IMR-90 (cell line): ENCODE measurements around the gene SEC14L1. TPM values are rescaled to one million over a fixed set of nuclear protein-coding genes. Genes with fewer than 3 reads are reported as not detected.

Source experiments
- ATAC-seq: fragments of 200-7000 bp; cut with Tn5 transposase; 2 replicates; pipeline ENCODE4 v1.9.1; 2020; ENCODE audit warnings: low read depth, mild to moderate bottlenecking, moderate library complexity
- BruUV-seq: library from RNA; stranded (reverse); fragments of 400-500 nt; replicated peaks from 2 replicates; lab custom pipeline; 2021; lab: Mats Ljungman, UMichigan
- CTCF ChIA-PET: fragments of 300-600 bp; formaldehyde crosslinking; extraction: SDS; loops from one replicate; lab custom pipeline; 2021; ENCODE audit warnings: antibody characterized with exemption; lab: Yijun Ruan, JAX
- POLR2A ChIA-PET: fragments of 300-600 bp; sonication (Branson Sonifier 250); formaldehyde crosslinking; loops from one replicate; lab custom pipeline; 2022; ENCODE audit warnings: antibody characterized with exemption; ENCODE audit not compliant: unreplicated experiment; lab: Charles Lee
- DNase-seq: peaks from one replicate; pipeline ENCODE4 v3.0.0; 2013
- H2AFZ ChIP-seq: replicated peaks from 2 replicates; pipeline ENCODE3; 2013; ENCODE audit warnings: low read length, mild to moderate bottlenecking; ENCODE audit not compliant: poor library complexity
- H2AK5ac ChIP-seq: 2 replicates; pipeline ENCODE4 v1.6.1; 2013; ENCODE audit warnings: low read depth, low read length, inconsistent platforms
- H2AK9ac ChIP-seq: replicated peaks from 2 replicates; pipeline ENCODE3; 2013; ENCODE audit warnings: mild to moderate bottlenecking, low read depth, low read length, moderate library complexity; ENCODE audit not compliant: poor library complexity
- H2BK120ac ChIP-seq: 2 replicates; pipeline ENCODE4 v1.6.1; 2013; ENCODE audit warnings: low read depth, low read length, inconsistent platforms
- H2BK15ac ChIP-seq: 3 replicates; pipeline ENCODE4 v1.6.1; 2013; ENCODE audit warnings: low read depth, low read length, inconsistent platforms
- H2BK20ac ChIP-seq: 2 replicates; pipeline ENCODE4 v1.6.1; 2013; ENCODE audit warnings: low read depth, mild to moderate bottlenecking, inconsistent platforms, low read length, moderate library complexity
- H2BK5ac ChIP-seq: 2 replicates; pipeline ENCODE4 v1.6.1; 2013; ENCODE audit warnings: mild to moderate bottlenecking, low read depth, low read length, inconsistent platforms; ENCODE audit not compliant: poor library complexity, severe bottlenecking
- H3K14ac ChIP-seq: replicated peaks from 2 replicates; pipeline ENCODE4 v1.6.1; 2013; ENCODE audit warnings: low read depth, low read length, inconsistent platforms
- H3K18ac ChIP-seq: 2 replicates; pipeline ENCODE4 v1.6.1; 2013; ENCODE audit warnings: low read depth, low read length, control low read depth
- H3K23ac ChIP-seq: 2 replicates; pipeline ENCODE4 v1.6.1; 2013; ENCODE audit warnings: low read depth, low read length, inconsistent platforms
- H3K27ac ChIP-seq: 2 replicates; pipeline ENCODE4 v1.5.1; 2013; ENCODE audit warnings: mild to moderate bottlenecking, control low read depth, low read length; ENCODE audit not compliant: insufficient read depth
- H3K27me3 ChIP-seq: 2 replicates; pipeline ENCODE4 v1.6.1; 2013; ENCODE audit warnings: low read length; ENCODE audit not compliant: control insufficient read depth, insufficient read depth
- H3K36me3 ChIP-seq: 2 replicates; pipeline ENCODE4 v1.6.1; 2013; ENCODE audit warnings: low read length, mixed read lengths; ENCODE audit not compliant: control insufficient read depth, insufficient read depth
- H3K4ac ChIP-seq: 2 replicates; pipeline ENCODE4 v1.6.1; 2013; ENCODE audit warnings: low read depth, low read length, inconsistent platforms
- H3K4me1 ChIP-seq: 2 replicates; pipeline ENCODE4 v1.6.1; 2013; ENCODE audit warnings: low read length, mixed read lengths; ENCODE audit not compliant: control insufficient read depth, insufficient read depth
- H3K4me2 ChIP-seq: 2 replicates; pipeline ENCODE4 v1.6.1; 2013; ENCODE audit warnings: low read depth, mild to moderate bottlenecking, control low read depth, low read length, moderate library complexity
- H3K4me3 ChIP-seq: 2 replicates; pipeline ENCODE4 v1.5.1; 2013; ENCODE audit warnings: low read depth, mild to moderate bottlenecking, control low read depth, low read length, moderate library complexity; ENCODE audit not compliant: insufficient read depth
- H3K56ac ChIP-seq: 2 replicates; pipeline ENCODE4 v1.6.1; 2013; ENCODE audit warnings: low read length, inconsistent platforms; ENCODE audit not compliant: insufficient read depth; ENCODE audit errors: extremely low read depth
- H3K79me1 ChIP-seq, 2 experiments: 2 replicates each; pipeline ENCODE4 v1.6.1; 2013; ENCODE audit warnings: low read length in 2 of 2, inconsistent platforms in 1 of 2, low read depth in 1 of 2
- H3K9ac ChIP-seq: 2 replicates; pipeline ENCODE4 v1.6.1; 2013; ENCODE audit warnings: low read depth, low read length, control low read depth
- H3K9me1 ChIP-seq: 2 replicates; pipeline ENCODE4 v1.6.1; 2013; ENCODE audit warnings: low read length, inconsistent platforms; ENCODE audit not compliant: insufficient read depth
- H3K9me3 ChIP-seq: 2 replicates; pipeline ENCODE4 v1.6.1; 2013; ENCODE audit warnings: low read length; ENCODE audit not compliant: control insufficient read depth, insufficient read depth
- H4K20me1 ChIP-seq: 2 replicates; pipeline ENCODE4 v1.6.1; 2013; ENCODE audit warnings: low read length, inconsistent platforms; ENCODE audit not compliant: insufficient read depth
- H4K5ac ChIP-seq: 2 replicates; pipeline ENCODE4 v1.6.1; 2013; ENCODE audit warnings: mild to moderate bottlenecking, low read depth, low read length, control low read depth
- H4K8ac ChIP-seq, 2 experiments: 2 replicates each; pipeline ENCODE4 v1.6.1; 2013; ENCODE audit warnings: low read depth in 2 of 2, low read length in 2 of 2, control low read depth in 1 of 2, inconsistent platforms in 1 of 2
- H4K91ac ChIP-seq: 2 replicates; pipeline ENCODE4 v1.6.1; 2013; ENCODE audit warnings: low read depth, low read length, inconsistent platforms; ENCODE audit not compliant: insufficient read depth
- BHLHE40 ChIP-seq: fragments of 150-350 bp; IDR thresholded peaks from 2 replicates; pipeline ENCODE4 v1.6.1; 2016; ENCODE audit warnings: mild to moderate bottlenecking, low read depth, low read length
- CEBPB ChIP-seq: IDR thresholded peaks from 2 replicates; pipeline ENCODE4 v1.6.1; 2012; ENCODE audit warnings: low read depth, low read length, improper control_type of control experiment
- CHD1 ChIP-seq: IDR thresholded peaks from 2 replicates; pipeline ENCODE4 v1.6.1; 2012; ENCODE audit warnings: low read depth, low read length, improper control_type of control experiment
- MAZ ChIP-seq: IDR thresholded peaks from 2 replicates; pipeline ENCODE4 v1.6.1; 2012; ENCODE audit warnings: low read depth, mild to moderate bottlenecking, low read length, improper control_type of control experiment, moderate library complexity, borderline replicate concordance
- RFX5 ChIP-seq: IDR thresholded peaks from 2 replicates; pipeline ENCODE4 v1.8.0; 2012; ENCODE audit warnings: low read depth, mild to moderate bottlenecking, low read length, moderate library complexity
- SMC3 ChIP-seq: fragments of 150-350 bp; IDR thresholded peaks from 2 replicates; pipeline ENCODE4 v1.6.1; 2016; ENCODE audit warnings: low read depth, mild to moderate bottlenecking, antibody characterized with exemption, low read length, moderate library complexity
- WGBS, 2 experiments: methylation state at CpG; one replicate each; pipeline versions ENCODE4 v1.1.5 to v1.1.7; 2013; ENCODE audit warnings: missing lambda C conversion rate in 2 of 2; ENCODE audit not compliant: insufficient read length in 1 of 2; ENCODE audit errors: extremely low coverage in 2 of 2; 5-methylcytosine and 5-hydroxymethylcytosine counted together
- dilution Hi-C: fragments of 300-500 bp; cut with HindIII; formaldehyde crosslinking; loops from one replicate; pipeline ENCODE4 v1.14.3; 2018; ENCODE audit warnings: low sequenced_read_pairs; ENCODE audit not compliant: unreplicated experiment
- in situ Hi-C: fragments of 300-500 bp; cut with MboI; formaldehyde crosslinking; loops from 3 replicates; pipeline ENCODE4 v1.14.3; 2019; ENCODE audit warnings: low sequenced_read_pairs, inconsistent platforms, mixed read lengths
- intact Hi-C: fragments of 100-400 bp; cut with micrococcal nuclease; formaldehyde crosslinking; loops from 2 replicates; pipeline ENCODE4 v1.10.0; 2022
- polyA plus RNA-seq, 3 experiments: library from polyadenylated mRNA; depleted of rRNA; stranded (reverse); fragments of >200 nt; gene quantifications; 2 replicates each; pipeline ENCODE4 v1.2.3, GENCODE V29; 2012; ENCODE audit warnings: low replicate concordance in 1 of 3
- total RNA-seq: library from RNA; depleted of rRNA; stranded (reverse); fragments of >200 nt; gene quantifications from 2 replicates; pipeline ENCODE4 v1.2.3, GENCODE V29; 2012

Gene SEC14L1
- total and polyA plus RNA-seq, 2 of the 4 experiments (the other 2 are of a cell fraction), result 24.9 to 35.8 TPM

GRCh38 chr17:77217123-77217522, 76.4 kb downstream of the SEC14L1 start:
- Histone ChIP-seq H3K36me3 (peaks cover 47% of the 10 kb centered on the region), H2BK5ac (no peak overlapping the region)
- POLR2A ChIA-PET, result interaction anchor here (0.5 kb wide), 1 partner anchor 1772 kb away, joined by 3 read pairs; no protein-coding TSS in a partner anchor

More at GRCh38 chr17:77217123-77217522, 76.4 kb downstream of the SEC14L1 start:
- no peak overlapping the region for H3K9ac ChIP-seq
- H3K4me2 ChIP-seq, result no peak overlapping the region
- WGBS, 2 experiments, result no CpG with 5 or more reads among the region's 11 CpGs
- H4K91ac ChIP-seq, result no peak overlapping the region
- peaks cover 0 to 14% of the 10 kb centered on the region in 2 experiments; a peak in 2 of 4 replicates for H3K79me1 ChIP-seq
- no peak overlapping the region for H2BK120ac ChIP-seq
- H3K14ac ChIP-seq, result no peak overlapping the region
- no peak overlapping the region for H2AK9ac ChIP-seq
- H3K18ac ChIP-seq, result no peak overlapping the region
- H4K8ac ChIP-seq, result no peak overlapping the region
- ATAC-seq (no peak), DNase-seq (no peak)
- H3K27ac ChIP-seq, result no peak overlapping the region
- H3K9me1 ChIP-seq, result no peaks in the 10 kb centered on the region; the same call in 1 of the 2 replicates
- H2BK15ac ChIP-seq, result no peak overlapping the region
- intact Hi-C loops, result no loop called here
- no peak overlapping the region for H2BK20ac ChIP-seq
- BruUV-seq, result no TSS peak
- CTCF ChIA-PET, result no interaction called here
- no peak overlapping the region for H4K5ac ChIP-seq
- H3K23ac ChIP-seq, result no peak overlapping the region
- H2AFZ ChIP-seq, result no peak overlapping the region
- no peaks in the 10 kb centered on the region for H3K4me1 ChIP-seq
- in situ Hi-C loops, result no loop called here
- no peak overlapping the region for H3K56ac ChIP-seq
- no peak overlapping the region for H2AK5ac ChIP-seq
- dilution Hi-C loops, result no loop called here
- no peaks in the 10 kb centered on the region for H3K9me3 ChIP-seq
- H3K4me3 ChIP-seq, result no peak overlapping the region
- H4K20me1 ChIP-seq, result peaks cover 8% of the 10 kb centered on the region
- no peak for TF ChIP-seq CEBPB
- TF ChIP-seq RFX5, result no peak
- TF ChIP-seq CHD1, result no peak
- TF ChIP-seq SMC3, result no peak
- TF ChIP-seq BHLHE40, result no peak
- no peak for TF ChIP-seq MAZ
- no peak overlapping the region for H3K4ac ChIP-seq
- H3K27me3 ChIP-seq, result no peaks in the 10 kb centered on the region
